Activated CD8-positive, alpha-beta memory T cell treated with anti-CD3 and anti-CD28 coated beads, Interleukin-2, amount 10 ng/mL, durations not matched to agents 7 days and 5 days (primary cell): ENCODE results near the gene RIN1. TPM values are rescaled to one million over a fixed set of nuclear protein-coding genes. Genes with fewer than 3 reads are reported as not detected.
"Not testable (repeated sequence)": the region's sequence is repeated elsewhere in the genome, so short reads cannot be mapped to it uniquely, and the experiment has no call there.

Experiments
- ATAC-seq: fragments of 150-1000 bp; cut with Tn5 transposase; one replicate; pipeline ENCODE4 v1.10.0; 2021; ENCODE audit warnings: moderate library complexity
- CTCF ChIA-PET: fragments of 350-600 bp; sonication (Branson Sonifier 250); formaldehyde crosslinking; loops from one replicate; lab custom pipeline; 2021; ENCODE audit warnings: antibody characterized with exemption; lab: Charles Lee
- DNase-seq: peaks from one replicate; pipeline ENCODE4 v3.0.0-alpha.2; 2020
- H3K27ac Mint-ChIP-seq: one replicate; pipeline ENCODE4 v1.8.0; 2021; ENCODE audit warnings: mild to moderate bottlenecking, mixed read lengths
- H3K27me3 Mint-ChIP-seq: one replicate; pipeline ENCODE4 v1.8.0; 2021; ENCODE audit warnings: mixed read lengths
- H3K36me3 Mint-ChIP-seq: one replicate; pipeline ENCODE4 v1.8.0; 2021; ENCODE audit warnings: mild to moderate bottlenecking, mixed read lengths
- H3K4me1 Mint-ChIP-seq: one replicate; pipeline ENCODE4 v1.8.0; 2021; ENCODE audit warnings: mixed read lengths
- H3K4me3 Mint-ChIP-seq: one replicate; pipeline ENCODE4 v1.8.0; 2021; ENCODE audit warnings: mild to moderate bottlenecking, moderate library complexity, mixed read lengths
- H3K9me3 Mint-ChIP-seq: one replicate; pipeline ENCODE4 v1.8.0; 2022; ENCODE audit warnings: low read depth, mixed read lengths
- total RNA-seq, 2 experiments: library from RNA; stranded (reverse); gene quantifications; one replicate each; pipeline ENCODE4 v1.2.3, GENCODE V29; 2021

Gene RIN1
- total RNA-seq, 2 experiments from 2014 or later = 0.68 to 2.5 TPM

DNA sequence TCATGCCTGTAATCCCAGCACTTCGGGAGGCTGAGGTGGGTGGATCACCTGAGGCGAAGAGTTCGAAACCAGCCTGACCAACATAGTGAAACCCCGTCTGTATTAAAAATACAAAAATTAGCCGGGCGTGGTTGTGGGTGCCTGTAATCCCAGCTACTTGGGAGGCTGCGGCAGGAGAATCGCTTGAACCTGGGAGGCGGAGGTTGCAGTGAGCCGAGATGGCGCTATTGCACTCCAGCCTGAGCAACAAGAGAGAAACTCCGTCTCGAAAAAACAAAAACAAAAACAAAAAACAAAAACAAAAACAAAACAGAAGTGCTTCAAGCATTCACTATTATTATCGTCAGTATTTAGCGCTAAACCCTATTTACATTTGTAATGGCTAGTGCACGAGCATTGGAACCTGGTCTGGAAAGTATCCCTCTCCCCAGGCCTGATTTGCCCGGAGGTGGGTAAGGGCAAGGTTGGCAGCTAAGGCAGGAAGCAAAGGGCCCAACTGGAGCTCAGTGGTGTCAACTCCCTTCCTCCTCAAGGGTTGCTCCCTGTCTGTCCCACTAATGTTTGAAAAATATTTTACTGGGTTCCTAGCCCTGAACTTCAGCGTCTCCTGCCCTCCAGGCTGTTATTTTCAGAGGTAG is 25.3 kb downstream of the RIN1 start:
- not testable (repeated sequence) for H3K4me3 Mint-ChIP-seq, H3K27ac Mint-ChIP-seq, ATAC-seq, H3K27me3 Mint-ChIP-seq, DNase-seq, H3K36me3 Mint-ChIP-seq, H3K9me3 Mint-ChIP-seq
- CTCF ChIA-PET = interaction anchor here (0.6 to 7.0 kb wide), 27 partner anchors 10 to 303 kb away, joined by 3 to 174 read pairs (median 8); partner anchors contain the start of genes B4GAT1, BRMS1, MRPL11 and NPAS4
- peaks cover 30% of the 10 kb centered on the region for H3K4me1 Mint-ChIP-seq

DNA sequence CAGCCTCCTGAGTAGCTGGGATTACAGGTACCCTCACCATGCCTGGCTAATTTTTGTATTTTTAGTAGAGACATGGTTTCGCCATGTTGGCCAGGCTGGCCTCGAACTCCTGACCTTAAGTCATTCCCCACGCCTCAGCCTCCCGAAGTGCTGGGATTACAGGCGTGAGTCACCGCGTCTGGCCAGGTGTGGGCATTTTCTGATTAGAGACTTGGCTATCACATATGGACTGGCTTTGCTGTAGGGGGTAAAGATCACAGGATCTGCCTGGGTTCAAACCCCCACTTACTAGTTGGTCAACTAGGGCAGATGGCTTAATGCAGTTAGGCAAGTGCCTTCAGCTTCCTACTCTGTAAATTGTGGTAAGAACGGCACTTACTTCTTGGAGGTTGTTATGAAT is 25.9 kb downstream of the RIN1 start:
- Mint-ChIP-seq H3K4me1 (peaks cover 24% of the 10 kb centered on the region), H3K4me3 (no peak overlapping the region)
- CTCF ChIA-PET = interaction anchor here (0.7 to 7.0 kb wide), 6 partner anchors 15 to 79 kb away, joined by 3 to 174 read pairs (median 69); partner anchors contain the start of gene RIN1

DNA sequence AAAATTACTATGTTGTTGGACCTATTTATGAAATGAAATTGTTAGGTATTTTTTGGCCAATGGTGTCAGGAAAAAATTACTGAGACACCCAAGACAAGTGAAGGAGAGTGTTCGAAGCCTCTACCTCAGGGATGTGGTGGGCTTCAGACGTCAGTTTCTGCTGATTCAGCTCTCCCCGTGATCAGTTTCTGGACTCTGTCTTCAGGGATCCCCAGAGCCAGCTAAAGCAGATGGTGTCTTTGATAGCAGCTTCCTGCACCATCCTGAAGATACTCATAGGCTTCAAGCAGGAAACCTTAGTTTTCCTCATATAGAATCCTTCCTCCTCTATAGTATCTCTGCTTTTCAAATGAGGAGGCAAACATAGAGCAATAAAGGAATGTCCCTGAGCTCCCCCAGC is 26.8 kb downstream of the RIN1 start:
- H3K36me3 Mint-ChIP-seq = no peaks in the 10 kb centered on the region
- no peak for ATAC-seq
- no peak overlapping the region for H3K4me3 Mint-ChIP-seq
- no peaks in the 10 kb centered on the region for H3K9me3 Mint-ChIP-seq
- DNase-seq = no peak
- H3K4me1 Mint-ChIP-seq = peaks cover 17% of the 10 kb centered on the region
- peaks cover 5% of the 10 kb centered on the region for H3K27me3 Mint-ChIP-seq
- CTCF ChIA-PET = interaction anchor here (0.6 to 7.0 kb wide), 7 partner anchors 16 to 80 kb away, joined by 3 to 174 read pairs (median 63); partner anchors contain the start of genes RIN1 and YIF1A
- no peak overlapping the region for H3K27ac Mint-ChIP-seq

More for the DNA sequence above, 25.9 kb downstream of the RIN1 start:
- peaks cover 3% of the 10 kb centered on the region for H3K36me3 Mint-ChIP-seq
- H3K27ac Mint-ChIP-seq = no peak overlapping the region
- no peak for DNase-seq
- H3K27me3 Mint-ChIP-seq = peaks cover 5% of the 10 kb centered on the region
- ATAC-seq = no peak
- H3K9me3 Mint-ChIP-seq = no peaks in the 10 kb centered on the region

GRCh38 chr11:66302656-66303055 is 33.6 kb downstream of the RIN1 start:
- ATAC-seq (no peak), DNase-seq (no peak)
- Mint-ChIP-seq H3K9me3 (no peaks in the 10 kb centered on the region), H3K27me3 (peaks cover 2% of the 10 kb centered on the region), H3K4me1 (no peaks in the 10 kb centered on the region), H3K36me3 (no peaks in the 10 kb centered on the region), H3K4me3 (no peak overlapping the region), H3K27ac (no peak overlapping the region)
- CTCF ChIA-PET = interaction anchor here (2.4 to 5.5 kb wide), 2 partner anchors 10 to 86 kb away, joined by 7 to 28 read pairs; no protein-coding TSS in a partner anchor

GRCh38 chr11:66299186-66299585 is 37.0 kb downstream of the RIN1 start:
- DNase-seq (no peak), ATAC-seq (no peak)
- H3K27me3 Mint-ChIP-seq = no peaks in the 10 kb centered on the region
- CTCF ChIA-PET = interaction anchor here (1.2 to 5.5 kb wide), 3 partner anchors 10 to 90 kb away, joined by 5 to 28 read pairs (median 8); partner anchors contain the start of gene YIF1A
- no peaks in the 10 kb centered on the region for H3K4me1 Mint-ChIP-seq
- H3K4me3 Mint-ChIP-seq = no peak overlapping the region
- H3K27ac Mint-ChIP-seq = no peak overlapping the region
- no peaks in the 10 kb centered on the region for H3K36me3 Mint-ChIP-seq
- no peaks in the 10 kb centered on the region for H3K9me3 Mint-ChIP-seq

DNA sequence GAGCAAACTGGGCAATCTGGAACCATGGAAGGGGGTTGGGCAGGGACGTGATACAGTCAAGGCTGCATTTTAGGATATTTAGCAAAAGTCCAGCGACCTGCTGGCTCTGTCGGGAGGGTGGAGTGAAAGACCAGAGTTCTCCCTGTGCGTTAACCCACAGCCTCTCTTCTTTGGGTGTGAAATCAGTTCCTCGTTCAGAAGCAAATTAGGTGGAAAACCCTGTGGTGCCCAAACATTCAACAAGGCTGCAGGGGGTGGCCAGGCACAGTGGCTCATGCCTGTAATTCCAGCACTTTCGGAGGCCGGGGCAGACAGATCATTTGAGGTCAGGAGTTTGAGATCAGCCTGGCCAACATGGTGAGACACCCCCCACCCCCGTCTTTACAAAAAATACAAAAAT is 38.6 kb downstream of the RIN1 start:
- no peaks in the 10 kb centered on the region for H3K36me3 Mint-ChIP-seq
- DNase-seq = no peak
- H3K4me1 Mint-ChIP-seq = peaks cover 3% of the 10 kb centered on the region
- CTCF ChIA-PET = interaction anchor here (0.8 to 5.5 kb wide), 5 partner anchors 9 to 50 kb away, joined by 3 to 28 read pairs (median 5); partner anchors contain the start of genes B4GAT1, RAB1B and YIF1A
- H3K27ac Mint-ChIP-seq = no peak overlapping the region
- no peaks in the 10 kb centered on the region for H3K9me3 Mint-ChIP-seq
- no peak overlapping the region for H3K4me3 Mint-ChIP-seq
- ATAC-seq = no peak
- peaks cover 10% of the 10 kb centered on the region for H3K27me3 Mint-ChIP-seq

- no peaks in the 10 kb centered on the region for H3K9me3 Mint-ChIP-seq
- peaks cover 15% of the 10 kb centered on the region for H3K4me1 Mint-ChIP-seq
- no peak overlapping the region for H3K27ac Mint-ChIP-seq
- peaks cover 28% of the 10 kb centered on the region for H3K27me3 Mint-ChIP-seq
- H3K4me3 Mint-ChIP-seq = no peak overlapping the region
- no peaks in the 10 kb centered on the region for H3K36me3 Mint-ChIP-seq
- CTCF ChIA-PET = interaction anchor here (1.5 to 1.9 kb wide), 3 partner anchors 12 to 18 kb away, joined by 3 to 6 read pairs (median 4); no protein-coding TSS in a partner anchor
- ATAC-seq (no peak), DNase-seq (no peak)
These were observed 41.3 kb downstream of the RIN1 start for GRCh38 chr11:66294626-66295620.

- CTCF ChIA-PET = interaction anchor here (0.7 to 1.5 kb wide), 2 partner anchors 11 to 17 kb away, joined by 3 read pairs; no protein-coding TSS in a partner anchor
- Mint-ChIP-seq H3K9me3 (no peaks in the 10 kb centered on the region), H3K4me3 (no peak overlapping the region), H3K27me3 (peaks cover 30% of the 10 kb centered on the region), H3K4me1 (peaks cover 24% of the 10 kb centered on the region), H3K27ac (no peak overlapping the region), H3K36me3 (no peaks in the 10 kb centered on the region)
- no peak for ATAC-seq
- DNase-seq = no peak
These were observed 42.2 kb downstream of the RIN1 start for GRCh38 chr11:66293777-66294625.

- no peak overlapping the region for H3K4me3 Mint-ChIP-seq
- no peaks in the 10 kb centered on the region for H3K9me3 Mint-ChIP-seq
- DNase-seq (no peak), ATAC-seq (no peak)
- H3K27me3 Mint-ChIP-seq = peaks cover 30% of the 10 kb centered on the region
- no peaks in the 10 kb centered on the region for H3K36me3 Mint-ChIP-seq
- H3K4me1 Mint-ChIP-seq = peaks cover 26% of the 10 kb centered on the region
- CTCF ChIA-PET = interaction anchor here (0.7 to 1.5 kb wide), 2 partner anchors 11 to 18 kb away, joined by 3 read pairs; no protein-coding TSS in a partner anchor
- H3K27ac Mint-ChIP-seq = no peak overlapping the region
These were observed 42.9 kb downstream of the RIN1 start for GRCh38 chr11:66293352-66293751.

GRCh38 chr11:66292543-66293332 is 43.5 kb downstream of the RIN1 start:
- Mint-ChIP-seq H3K36me3 (no peaks in the 10 kb centered on the region), H3K4me1 (peaks cover 31% of the 10 kb centered on the region), H3K4me3 (no peak overlapping the region), H3K27me3 (peaks cover 30% of the 10 kb centered on the region), H3K9me3 (no peaks in the 10 kb centered on the region), H3K27ac (no peak overlapping the region)
- ATAC-seq (no peak), DNase-seq (no peak)
- CTCF ChIA-PET = no interaction called here

GRCh38 chr11:66291706-66292542 is 44.3 kb downstream of the RIN1 start, which contains the start of gene TMEM151A:
TSS of gene TMEM151A (plus strand) at chr11:66291894. CDS start at chr11:66292014, 120 bp downstream.
- Mint-ChIP-seq H3K36me3 (no peaks in the 10 kb centered on the region), H3K27me3 (peaks cover 30% of the 10 kb centered on the region), H3K9me3 (no peaks in the 10 kb centered on the region), H3K4me1 (peaks cover 39% of the 10 kb centered on the region), H3K4me3 (no peak within 1 kb of the TSS), H3K27ac (no peak within 1 kb of the TSS)
- ATAC-seq (no peak), DNase-seq (no peak)
- CTCF ChIA-PET = interaction anchor here (0.5 to 4.1 kb wide), 6 partner anchors 9 to 126 kb away, joined by 3 to 31 read pairs (median 4); partner anchors contain the start of gene RIN1
